ENCODE measurements around the gene MRPS18B.
"Not testable (repeated sequence)": the region's sequence is repeated elsewhere in the genome, so short reads cannot be mapped to it uniquely, and the experiment has no call there.

MRPS18B gene

GRCh38 chr6:30645989-30646388, 28.3 kb downstream of the MRPS18B start:
- DNase-seq = no peak

- DNase-seq = peak; percentile 80
These were observed 29.0 kb downstream of the MRPS18B start, which contains the start of gene C6orf136 for GRCh38 chr6:30646450-30647241. C6orf136 (plus strand) TSS chr6:30647133; CDS start chr6:30647232, 99 bp downstream.

- peak; percentile 65 for DNase-seq
These were observed 29.8 kb downstream of the MRPS18B start for GRCh38 chr6:30647242-30648116.

- DNase-seq = no peak
These were observed 33.5 kb downstream of the MRPS18B start for GRCh38 chr6:30651143-30651542.

- no peak for DNase-seq
These were observed 37.4 kb downstream of the MRPS18B start for GRCh38 chr6:30654798-30655742.

- DNase-seq = no peak
These were observed 38.1 kb downstream of the MRPS18B start for GRCh38 chr6:30655743-30656094.

- DNase-seq = no peak
These were observed 38.9 kb downstream of the MRPS18B start for GRCh38 chr6:30656513-30656912.

GRCh38 chr6:30657454-30657853, 39.8 kb downstream of the MRPS18B start:
- DNase-seq = no peak

- not testable (repeated sequence) for DNase-seq
These were observed 40.3 kb downstream of the MRPS18B start for GRCh38 chr6:30657922-30658321.

- no peak for DNase-seq
These were observed 47.5 kb downstream of the MRPS18B start for GRCh38 chr6:30664994-30665767.

- not testable (repeated sequence) for DNase-seq
These were observed 48.7 kb downstream of the MRPS18B start for GRCh38 chr6:30666300-30666699.

- no peak for DNase-seq
These were observed 53.3 kb downstream of the MRPS18B start for GRCh38 chr6:30670760-30671527.

- DNase-seq = peak; percentile 82
These were observed 55.0 kb downstream of the MRPS18B start, which contains the start of gene DHX16 for GRCh38 chr6:30672445-30673253. DHX16 (minus strand) TSS chr6:30673006; CDS start chr6:30672841, 165 bp downstream.
